K562 (cell line): Measurements from ENCODE around the gene HSDL1. TPM values are rescaled to one million over a fixed set of nuclear protein-coding genes. Genes with fewer than 3 reads are reported as not detected.

Experiments
- AFF1 ChIP-seq, 2 experiments: fragments of 450-650 bp; IDR thresholded peaks; 2 replicates each; pipeline ENCODE4 v1.6.1; 2018; ENCODE audit warnings: mild to moderate bottlenecking in 2 of 2, low read depth in 1 of 2; ENCODE audit not compliant: partially characterized antibody in 2 of 2
- BCL6 ChIP-seq: fragments of 250-450 bp; sonication (Bioruptor Pico); IDR thresholded peaks from 2 replicates; pipeline ENCODE4 v1.4.0; 2020
- CTCFL ChIP-seq: IDR thresholded peaks from 2 replicates; pipeline ENCODE4 v1.6.1; 2011; ENCODE audit warnings: borderline replicate concordance, low read depth, mild to moderate bottlenecking, moderate library complexity, low read length; ENCODE audit not compliant: insufficient read depth, poor library complexity, severe bottlenecking
- KDM2B ChIP-seq: fragments of 250-450 bp; sonication (Bioruptor Pico); IDR thresholded peaks from 2 replicates; pipeline ENCODE4 v1.8.0; 2021; ENCODE audit warnings: mild to moderate bottlenecking, moderate library complexity
- MTA2 ChIP-seq: fragments of 450-650 bp; IDR thresholded peaks from 2 replicates; pipeline ENCODE4 v1.6.1; 2016; ENCODE audit warnings: low read depth
- RERE ChIP-seq: sonication (generic); formaldehyde crosslinking; IDR thresholded peaks from 2 replicates; pipeline ENCODE4 v1.8.0; 2023; ENCODE audit warnings: missing genetic modification reagents, mild to moderate bottlenecking, borderline replicate concordance
- ZNF280B ChIP-seq: fragments of 250-450 bp; sonication (Bioruptor Pico); IDR thresholded peaks from 2 replicates; pipeline ENCODE4 v1.5.1; 2021; ENCODE audit warnings: mild to moderate bottlenecking
- ZNF740 ChIP-seq, 3 experiments: fragments of 200-800 bp in 1 of 3; sonication (Bioruptor generic) in 1 of 3; sonication (generic) in 1 of 3; formaldehyde crosslinking in 1 of 3; IDR thresholded peaks; 2 replicates each; pipeline versions ENCODE4 v1.6.1 to v1.8.0; 2016 to 2022; ENCODE audit warnings: mild to moderate bottlenecking in 2 of 3, missing compliant biosample characterization in 2 of 3, missing genetic modification characterization in 2 of 3, missing genetic modification reagents in 1 of 3
- ZNF79 ChIP-seq: fragments of 250-450 bp; sonication (Bioruptor Pico); IDR thresholded peaks from 2 replicates; pipeline ENCODE4 v1.4.0; 2020; ENCODE audit warnings: low read depth, mild to moderate bottlenecking, moderate library complexity
- polyA plus RNA-seq, 8 experiments: library from polyadenylated mRNA; depleted of rRNA in 4 of 8; stranded (reverse) in 5 of 8; unstranded in 3 of 8; fragments of >200 nt; fragmentation: Nextera tagmentation in 2 of 8; fragmentation: Illumina TruSeq in 1 of 8; extraction: Ambion mirVana in 2 of 8; extraction: Trizol in 1 of 8; gene quantifications; 2 replicates each; pipeline versions ENCODE4 v1.2.1 to v1.2.3, GENCODE V29; 2011 to 2014; ENCODE audit warnings: inconsistent platforms in 1 of 8, missing spikeins in 1 of 8
- total RNA-seq, 7 experiments: library from RNA; depleted of rRNA in 6 of 7; stranded (reverse); fragments of >200 nt in 6 of 7; fragmentation: Illumina TruSeq in 2 of 7; extraction: Trizol in 2 of 7; gene quantifications; 2 replicates each; pipeline versions ENCODE4 v1.2.1 to v1.2.3, GENCODE V29; 2011 to 2021; ENCODE audit warnings: low replicate concordance in 1 of 7

Gene HSDL1
- total and polyA plus RNA-seq, 9 of the 15 experiments (the other 6 are each of a cell fraction or from before 2014, with no cell fraction given): 14.8 to 41.2 (median 27.7) TPM

GRCh38 chr16:84139628-84140258, 5.2 kb downstream of the HSDL1 start (continued):
- TF ChIP-seq AFF1 (IDR thresholded peaks at IDR 0.05; ENCODE audit: low read depth in 1 of 2, partially characterized antibody in 2 of 2): peak in 1 of 2 experiments; percentile 52
- no peak for TF ChIP-seq ZNF79 (CRISPR knock-in tag)
- no peak for TF ChIP-seq MTA2
- no peak for TF ChIP-seq ZNF280B
- TF ChIP-seq BCL6 (CRISPR knock-in tag): no peak
- TF ChIP-seq ZNF740 (CRISPR knock-in tag; IDR thresholded peaks at IDR 0.05): no peak
- no peak; a peak in 1 of 4 replicates for TF ChIP-seq ZNF740 (tag; IDR thresholded peaks at IDR 0.05)
- TF ChIP-seq KDM2B (CRISPR knock-in tag): no peak
- no peak for TF ChIP-seq CTCFL
- no peak for TF ChIP-seq RERE
